GM19395 (cell line): ENCODE measurements around the gene SMYD4.
"Not testable (repeated sequence)": the region's sequence is repeated elsewhere in the genome, so short reads cannot be mapped to it uniquely, and the experiment has no call there.

Experiments used
- ATAC-seq: cut with Tn5 transposase; IDR thresholded peaks from one replicate; pipeline ENCODE4 v1.9.1; 2021; ENCODE audit warnings: mild to moderate bottlenecking, moderate library complexity; ENCODE audit not compliant: unreplicated experiment

Gene SMYD4

GRCh38 chr17:1762233-1762900 lies 67.3 kb downstream of the SMYD4 start:
- no peak for ATAC-seq

GRCh38 chr17:1759529-1759928 lies 70.2 kb downstream of the SMYD4 start:
- ATAC-seq, result no peak

DNA sequence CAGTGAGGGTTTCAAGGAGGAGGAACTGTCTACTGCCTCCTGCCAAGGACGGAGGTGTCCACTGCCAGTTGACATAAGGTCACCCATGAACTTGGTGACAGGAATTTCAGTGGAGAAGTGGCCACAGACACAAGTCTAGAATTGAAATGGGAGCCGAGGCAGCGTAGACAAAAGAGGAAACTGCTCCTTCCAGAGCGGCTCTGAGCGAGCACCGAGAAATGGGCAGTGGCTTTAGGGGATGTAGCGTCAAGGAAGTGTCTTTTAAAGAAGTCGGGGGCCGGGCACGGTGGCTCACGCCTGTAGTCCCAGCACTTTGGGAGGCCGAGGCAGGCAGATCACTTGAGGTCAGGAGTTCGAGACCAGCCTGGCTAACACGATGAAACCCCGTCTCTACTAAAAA lies 70.9 kb downstream of the SMYD4 start:
- ATAC-seq, result no peak

DNA sequence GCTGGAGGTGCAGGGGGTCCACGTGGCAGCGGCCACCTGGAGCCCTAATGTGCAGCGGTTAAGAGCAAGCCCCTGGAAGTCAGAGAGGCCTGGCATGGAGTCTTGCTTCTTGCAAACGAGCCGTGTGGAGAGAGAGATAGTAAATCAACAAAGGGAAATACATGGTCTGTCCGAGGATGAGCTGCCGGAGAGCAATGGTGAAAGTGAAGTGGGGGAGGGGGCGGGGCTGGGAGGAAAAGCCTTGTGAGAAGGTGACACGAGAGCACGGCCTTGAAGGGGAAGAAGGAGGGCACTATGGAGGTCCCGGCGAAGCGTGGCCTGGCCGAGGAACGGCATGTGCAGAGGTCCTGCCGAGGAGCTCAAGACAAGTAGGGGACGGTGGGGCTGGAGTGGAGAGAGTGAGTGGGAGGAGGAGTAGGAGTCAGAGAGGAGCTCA lies 73.9 kb downstream of the SMYD4 start:
- ATAC-seq, result no peak

- no peak for ATAC-seq
Observed at GRCh38 chr17:1755252-1755826, 74.4 kb downstream of the SMYD4 start.

GRCh38 chr17:1754430-1755112 lies 75.1 kb downstream of the SMYD4 start:
- ATAC-seq, result no peak

DNA sequence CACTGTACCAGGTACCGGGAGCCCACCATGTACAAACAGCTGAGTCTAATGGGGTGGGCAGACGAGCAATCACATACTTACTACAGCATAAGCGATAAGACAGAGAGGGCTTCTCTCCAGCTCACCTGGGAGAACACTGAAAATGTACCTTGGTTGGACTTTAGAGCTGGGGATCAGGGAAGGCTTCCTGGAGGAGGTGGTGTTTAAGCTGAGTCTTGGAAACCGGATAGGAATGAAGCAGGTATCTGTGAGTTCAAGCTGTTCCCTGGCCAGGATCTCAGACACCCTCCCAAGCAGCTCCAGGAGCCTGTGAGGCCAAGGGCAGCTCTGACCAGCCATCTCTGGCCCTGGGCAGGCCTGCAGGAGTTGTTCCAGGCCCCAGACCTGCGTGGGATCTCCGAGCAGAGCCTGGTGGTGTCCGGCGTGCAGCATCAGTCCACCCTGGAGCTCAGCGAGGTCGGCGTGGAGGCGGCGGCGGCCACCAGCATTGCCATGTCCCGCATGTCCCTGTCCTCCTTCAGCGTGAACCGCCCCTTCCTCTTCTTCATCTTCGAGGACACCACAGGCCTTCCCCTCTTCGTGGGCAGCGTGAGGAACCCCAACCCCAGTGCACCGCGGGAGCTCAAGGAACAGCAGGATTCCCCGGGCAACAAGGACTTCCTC lies 75.8 kb downstream of the SMYD4 start:
- ATAC-seq, result no peak

- no peak for ATAC-seq
Observed at GRCh38 chr17:1752425-1753262, 77.1 kb downstream of the SMYD4 start.

GRCh38 chr17:1750628-1751027 lies 79.1 kb downstream of the SMYD4 start:
- no peak for ATAC-seq

GRCh38 chr17:1746975-1747543 lies 82.6 kb downstream of the SMYD4 start:
- no peak for ATAC-seq

DNA sequence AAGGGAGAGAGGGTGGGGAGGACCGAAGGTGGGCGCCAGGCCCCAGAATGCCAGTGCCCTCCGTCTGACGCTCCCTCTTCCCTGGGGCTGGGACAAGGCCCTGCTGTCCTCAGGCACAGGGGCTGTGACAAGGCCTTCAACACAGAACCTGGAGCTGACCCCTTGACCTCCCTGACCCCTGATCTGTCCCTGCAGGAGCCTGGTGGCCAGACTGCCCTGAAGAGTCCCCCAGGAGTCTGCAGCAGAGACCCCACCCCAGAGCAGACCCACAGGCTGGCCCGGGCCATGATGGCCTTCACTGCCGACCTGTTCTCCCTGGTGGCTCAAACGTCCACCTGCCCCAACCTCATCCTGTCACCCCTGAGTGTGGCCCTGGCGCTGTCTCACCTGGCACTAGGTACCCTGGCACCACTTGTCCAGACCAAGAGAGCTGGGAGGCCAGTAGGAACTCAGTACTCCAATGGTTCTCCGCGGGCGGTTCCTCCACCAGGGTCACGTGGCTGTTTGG lies 84.1 kb downstream of the SMYD4 start:
- no peak for ATAC-seq

GRCh38 chr17:1744551-1745512 lies 84.9 kb downstream of the SMYD4 start:
- no peak for ATAC-seq

GRCh38 chr17:1743088-1743439 lies 86.6 kb downstream of the SMYD4 start:
- ATAC-seq, result no peak

DNA sequence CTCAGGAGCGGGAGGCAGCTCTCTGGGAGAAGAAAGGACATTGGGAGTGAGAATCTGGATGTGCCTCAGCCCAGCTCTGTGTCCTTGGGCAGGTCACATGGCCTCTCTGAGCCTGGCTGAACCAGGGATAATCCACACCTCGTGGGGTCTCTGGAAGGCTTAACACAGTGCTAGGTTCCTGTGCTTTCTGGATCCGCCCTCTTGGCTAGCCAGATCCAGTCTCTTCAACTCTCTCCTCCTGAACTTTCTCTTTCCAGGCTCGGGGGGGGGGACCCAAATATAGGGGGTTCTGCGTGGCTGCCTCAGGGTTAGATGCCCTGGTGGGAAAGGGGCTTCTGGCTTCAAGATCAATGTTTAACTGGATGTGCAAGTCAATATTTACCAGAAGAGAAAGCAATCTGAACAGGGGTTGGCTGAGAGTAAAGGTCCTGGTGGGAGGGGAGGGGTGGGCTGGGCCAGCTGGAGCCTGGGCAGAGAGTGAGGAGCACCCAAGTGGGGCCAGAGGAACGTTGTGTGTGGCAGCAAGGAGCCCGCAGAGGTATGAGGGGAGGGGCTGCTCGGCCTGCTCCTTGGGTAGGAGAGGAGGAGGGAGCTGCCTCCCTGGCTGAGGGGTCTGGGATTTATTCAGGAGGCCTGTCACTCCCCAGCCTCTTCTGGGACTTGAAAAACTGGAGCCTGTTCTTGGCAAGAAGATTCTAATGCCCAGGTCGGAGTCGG lies 87.2 kb downstream of the SMYD4 start, which contains the start of gene SERPINF2:
Gene SERPINF2 (plus strand): TSS at position 501 of the 717 bp plus-strand sequence. CDS start 2,125 bp downstream, outside the sequence.
- no peak for ATAC-seq

- ATAC-seq, result not testable (repeated sequence)
Observed at GRCh38 chr17:1741899-1742298, 87.8 kb downstream of the SMYD4 start.

- ATAC-seq, result no peak
Observed at GRCh38 chr17:1737531-1738291, 92.0 kb downstream of the SMYD4 start.

GRCh38 chr17:1736348-1737281 lies 93.1 kb downstream of the SMYD4 start:
- no peak for ATAC-seq
